GM19351 (cell line): Measurements from ENCODE around the gene HSFY1.
"Not testable (repeated sequence)": the region's sequence is repeated elsewhere in the genome, so short reads cannot be mapped to it uniquely, and the experiment has no call there.

ENCODE experiments used
- ATAC-seq: cut with Tn5 transposase; IDR thresholded peaks from one replicate; pipeline ENCODE4 v1.9.1; 2021; ENCODE audit warnings: mild to moderate bottlenecking, moderate library complexity; ENCODE audit not compliant: unreplicated experiment

The HSFY1 gene, protein sequence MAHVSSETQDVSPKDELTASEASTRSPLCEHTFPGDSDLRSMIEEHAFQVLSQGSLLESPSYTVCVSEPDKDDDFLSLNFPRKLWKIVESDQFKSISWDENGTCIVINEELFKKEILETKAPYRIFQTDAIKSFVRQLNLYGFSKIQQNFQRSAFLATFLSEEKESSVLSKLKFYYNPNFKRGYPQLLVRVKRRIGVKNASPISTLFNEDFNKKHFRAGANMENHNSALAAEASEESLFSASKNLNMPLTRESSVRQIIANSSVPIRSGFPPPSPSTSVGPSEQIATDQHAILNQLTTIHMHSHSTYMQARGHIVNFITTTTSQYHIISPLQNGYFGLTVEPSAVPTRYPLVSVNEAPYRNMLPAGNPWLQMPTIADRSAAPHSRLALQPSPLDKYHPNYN

DNA sequence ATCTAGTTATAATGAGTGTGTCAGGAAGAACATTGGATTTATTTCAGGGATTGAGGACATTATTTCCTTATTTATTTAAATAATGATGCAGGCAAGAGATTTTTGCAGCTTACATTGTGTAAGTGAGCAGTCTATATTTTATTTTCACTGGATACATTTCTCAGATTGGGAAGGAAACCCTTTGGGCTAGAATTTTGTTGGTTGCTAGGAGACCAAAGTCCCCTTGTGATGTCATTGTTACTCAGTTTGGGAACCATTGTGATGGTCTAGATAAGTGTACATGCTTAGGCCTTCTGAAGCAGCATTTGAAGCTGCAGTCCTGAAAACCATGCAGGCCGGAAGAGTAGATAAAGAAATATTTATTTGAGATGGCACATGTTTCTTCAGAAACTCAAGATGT, at the start of gene HSFY1:
TSS of gene HSFY1 (plus strand) at position 301 of the 400 bp plus-strand sequence. CDS start at position 369, 68 bp downstream.
- not testable (repeated sequence) for ATAC-seq

DNA sequence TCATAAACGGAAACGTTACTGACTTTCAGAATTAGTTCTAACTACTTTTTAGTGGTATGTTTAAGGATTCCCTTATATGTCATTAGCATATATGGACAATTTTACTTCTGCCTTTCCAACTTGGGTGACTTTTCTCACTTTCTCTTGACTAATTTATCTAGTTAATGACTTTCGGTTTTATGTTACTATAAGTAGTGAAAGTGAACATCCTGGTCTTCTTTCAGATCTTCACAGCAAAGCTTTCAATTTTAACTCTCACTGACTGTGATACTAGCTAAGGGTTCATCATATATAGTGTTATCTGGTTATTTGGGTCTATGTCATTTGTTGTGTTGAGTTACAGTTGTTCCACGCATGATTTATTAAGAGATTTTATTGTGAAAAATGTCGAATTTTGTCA, 42.3 kb upstream of the HSFY1 start:
- ATAC-seq: not testable (repeated sequence)

DNA sequence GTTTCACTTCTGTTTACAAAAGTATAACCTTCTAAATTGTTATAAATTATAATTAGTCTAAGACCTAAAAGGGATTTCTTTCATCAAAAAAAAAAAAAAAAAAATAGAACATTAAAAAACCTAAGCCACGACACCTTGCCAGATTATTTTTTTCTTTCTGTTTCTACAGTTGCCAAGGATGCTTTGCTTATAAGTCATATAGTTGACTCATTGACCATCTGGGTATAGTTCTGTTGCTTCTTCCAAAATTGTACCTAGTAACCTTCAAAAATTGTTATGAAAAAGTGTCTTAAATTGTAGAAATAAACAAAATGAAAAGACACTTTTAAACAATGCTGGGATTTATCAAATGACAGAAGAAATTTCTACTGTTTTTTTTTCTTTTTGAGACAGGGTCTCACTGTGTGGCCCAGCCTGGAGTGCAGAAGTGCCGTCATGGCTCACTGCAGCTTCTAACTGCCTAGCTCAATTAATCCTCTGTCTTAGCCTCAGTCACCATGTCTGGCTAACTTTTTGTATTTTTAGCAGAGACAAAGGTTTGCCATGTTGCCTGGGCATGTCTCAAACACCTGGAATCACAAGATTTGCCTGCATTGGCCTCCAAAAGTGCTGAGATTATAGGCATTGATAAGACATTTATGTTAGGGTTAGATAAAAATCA, 15.4 kb upstream of the HSFY1 start:
- ATAC-seq: not testable (repeated sequence)

DNA sequence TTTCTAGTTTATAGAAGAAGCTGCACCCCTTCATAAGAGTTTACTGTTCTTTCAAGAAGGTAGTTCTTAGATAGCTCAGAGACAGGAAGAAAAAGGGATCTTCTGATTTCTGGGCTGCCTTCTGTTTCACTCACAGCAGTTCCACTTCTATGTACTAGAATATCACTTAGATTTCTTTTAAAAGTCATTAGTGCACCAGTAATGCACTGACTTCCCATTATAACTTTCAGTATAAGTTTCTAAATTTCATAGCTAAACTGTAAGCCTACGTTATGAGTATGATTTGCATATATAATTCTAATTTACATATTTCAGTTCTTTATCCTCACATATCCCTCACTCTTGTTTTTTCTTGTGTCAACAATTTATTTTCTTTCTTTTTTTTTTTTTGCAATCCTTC, 7.6 kb upstream of the HSFY1 start:
- not testable (repeated sequence) for ATAC-seq

DNA sequence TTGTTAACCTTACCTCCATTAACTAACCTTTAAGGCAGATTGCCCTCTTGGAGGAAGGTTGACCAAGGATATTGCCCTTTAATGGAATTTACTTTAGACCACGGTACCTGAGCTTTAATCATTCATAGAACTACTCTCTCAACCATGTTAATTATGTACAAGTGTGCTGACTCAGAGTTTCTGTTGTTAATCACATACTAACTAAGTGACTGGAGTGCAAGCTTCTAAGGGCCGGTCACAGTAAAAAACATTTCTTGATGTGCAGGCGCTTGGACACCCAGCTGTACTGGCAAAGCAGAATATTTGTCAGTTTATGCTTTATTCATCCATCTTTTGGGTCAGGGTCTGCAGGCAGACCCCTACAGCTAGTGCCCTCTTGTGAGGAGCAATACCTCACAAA, 6.6 kb downstream of the HSFY1 start:
- ATAC-seq: not testable (repeated sequence)

DNA sequence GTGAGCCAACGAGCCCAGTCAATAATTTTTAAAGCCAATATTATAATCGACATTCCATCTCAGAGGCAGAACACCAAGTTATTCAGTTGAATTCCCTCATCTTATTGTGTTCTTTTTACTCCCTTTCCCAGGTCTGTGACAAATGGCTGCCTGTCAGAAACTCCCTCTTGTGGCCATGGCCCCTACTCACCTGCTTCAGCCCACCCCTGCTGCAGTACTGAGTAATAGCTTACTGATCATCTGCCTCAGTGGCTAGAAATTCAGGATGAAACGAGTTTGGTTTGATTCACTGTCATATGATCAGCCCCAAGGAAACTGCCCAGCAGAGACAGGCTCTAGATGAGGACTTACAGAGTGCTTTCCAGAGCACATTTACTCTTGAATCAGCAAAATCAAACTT, 19.4 kb downstream of the HSFY1 start:
- not testable (repeated sequence) for ATAC-seq
